HepG2 (cell line): ENCODE data around the gene ACTR1A. TPM values are rescaled to one million over a fixed set of nuclear protein-coding genes. Genes with fewer than 3 reads are reported as not detected.

Source experiments
- ATAC-seq: fragments of 200-7000 bp; cut with Tn5 transposase; 3 replicates; pipeline ENCODE4 v1.9.1; 2020; ENCODE audit warnings: mild to moderate bottlenecking, moderate library complexity
- BruUV-seq: library from RNA; stranded (reverse); fragments of 400-500 nt; replicated peaks from 2 replicates; lab custom pipeline; 2021; lab: Mats Ljungman, UMichigan
- CTCF ChIA-PET: fragments of 300-600 bp; formaldehyde crosslinking; extraction: SDS; loops from one replicate; lab custom pipeline; 2021; ENCODE audit warnings: low total read pairs, inconsistent platforms, low intra/inter-chr PET ratio; lab: Yijun Ruan, JAX
- POLR2A ChIA-PET: fragments of 350-600 bp; sonication (Branson Sonifier 250); formaldehyde crosslinking; loops from one replicate; lab custom pipeline; 2020; ENCODE audit warnings: antibody characterized with exemption, inconsistent platforms; lab: Yijun Ruan, JAX
- DNase-seq: peaks from one replicate; pipeline ENCODE4 v3.0.0-alpha.2; 2015; ENCODE audit warnings: low spot score
- FAIRE-seq: peaks from 3 replicates; lab custom pipeline; 2011; peaks lifted over from hg19 to GRCh38; lab: Jason Lieb, UNC
- H2AFZ ChIP-seq: one replicate; pipeline ENCODE4 v1.6.1; 2011; ENCODE audit warnings: low read length, inconsistent platforms
- H3K27ac ChIP-seq: fragments of 300-600 bp; 3 replicates; pipeline ENCODE4 v1.8.0; 2011; ENCODE audit warnings: mixed run types, mild to moderate bottlenecking, mixed read lengths, low read length, inconsistent platforms; ENCODE audit not compliant: insufficient read depth; ENCODE audit errors: extremely low read length
- H3K27me3 ChIP-seq, 2 experiments: fragments of 200-600 bp in 1 of 2; 2 replicates in 1 of 2; 3 replicates in 1 of 2; pipeline versions ENCODE4 v1.6.0 to v1.8.0; 2011; ENCODE audit warnings: low read length in 2 of 2, mild to moderate bottlenecking in 2 of 2, moderate library complexity in 2 of 2, inconsistent platforms in 1 of 2; ENCODE audit not compliant: insufficient read depth in 2 of 2, control insufficient read depth in 1 of 2
- H3K36me3 ChIP-seq, 2 experiments: fragments of 200-600 bp in 1 of 2; replicated peaks in 1 of 2; 2 replicates in 1 of 2; 3 replicates in 1 of 2; pipeline versions ENCODE4 v1.5.1 to v1.8.0; 2011; ENCODE audit warnings: low read length in 2 of 2, inconsistent platforms in 1 of 2; ENCODE audit not compliant: insufficient read depth in 2 of 2, control insufficient read depth in 1 of 2
- H3K4me1 ChIP-seq: 2 replicates; pipeline ENCODE4 v1.5.1; 2012; ENCODE audit warnings: low read length, inconsistent platforms; ENCODE audit not compliant: insufficient read depth
- H3K4me2 ChIP-seq: 2 replicates; pipeline ENCODE4 v1.6.0; 2011; ENCODE audit warnings: low read depth, low read length, inconsistent platforms
- H3K4me3 ChIP-seq, 3 experiments: fragments of 200-600 bp in 1 of 3; sonication (generic), shearing (Covaris generic) in 1 of 3; replicated peaks in 1 of 3; 2 replicates each; pipeline ENCODE4 v1.5.1; 2011 to 2016; ENCODE audit warnings: low read length in 3 of 3, inconsistent platforms in 2 of 3, low read depth in 2 of 3, mild to moderate bottlenecking in 2 of 3, control low read depth in 1 of 3, mixed read lengths in 1 of 3; ENCODE audit not compliant: insufficient read depth in 1 of 3
- H3K79me2 ChIP-seq: one replicate; pipeline ENCODE4 v1.6.1; 2011; ENCODE audit warnings: low read length, inconsistent platforms; ENCODE audit not compliant: insufficient read depth
- H3K9ac ChIP-seq: 2 replicates; pipeline ENCODE4 v1.6.0; 2011; ENCODE audit warnings: mild to moderate bottlenecking, low read depth, low read length, inconsistent platforms; ENCODE audit not compliant: insufficient read depth
- H3K9me3 ChIP-seq: 2 replicates; pipeline ENCODE4 v1.5.1; 2012; ENCODE audit warnings: mild to moderate bottlenecking, low read length
- H4K20me1 ChIP-seq: 2 replicates; pipeline ENCODE4 v1.6.0; 2011; ENCODE audit warnings: inconsistent platforms, mild to moderate bottlenecking, low read length, moderate library complexity; ENCODE audit not compliant: insufficient read depth
- ESRRA ChIP-seq: sonication (generic); formaldehyde crosslinking; IDR thresholded peaks from 2 replicates; pipeline ENCODE4 v1.5.1; 2020; ENCODE audit warnings: mild to moderate bottlenecking, low read depth, missing genetic modification reagents
- NFE2 ChIP-seq: sonication (generic); formaldehyde crosslinking; IDR thresholded peaks from 2 replicates; pipeline ENCODE4 v1.4.0; 2020; ENCODE audit warnings: missing genetic modification reagents
- PLSCR1 ChIP-seq: sonication (generic); formaldehyde crosslinking; IDR thresholded peaks from 2 replicates; pipeline ENCODE4 v1.5.0; 2020; ENCODE audit warnings: missing genetic modification reagents, mild to moderate bottlenecking, borderline replicate concordance
- TBP ChIP-seq: sonication (generic); formaldehyde crosslinking; IDR thresholded peaks from 2 replicates; pipeline ENCODE4 v1.5.0; 2020; ENCODE audit warnings: missing genetic modification reagents
- ZBED4 ChIP-seq: sonication (generic); formaldehyde crosslinking; IDR thresholded peaks from 2 replicates; pipeline ENCODE4 v1.4.0; 2020; ENCODE audit warnings: missing genetic modification reagents, borderline replicate concordance
- ZBTB7B ChIP-seq: sonication (generic); formaldehyde crosslinking; IDR thresholded peaks from 2 replicates; pipeline ENCODE4 v1.4.0; 2020; ENCODE audit warnings: missing genetic modification reagents
- WGBS: methylation state at CpG from one replicate; pipeline ENCODE4 v1.1.6; 2017; ENCODE audit warnings: low lambda C conversion rate; 5-methylcytosine and 5-hydroxymethylcytosine counted together
- in situ Hi-C: cut with HindIII; loops from 2 replicates; pipeline ENCODE4 v1.10.0; 2017; ENCODE audit warnings: low pct_unique_long_range_greater_than_20kb; ENCODE audit not compliant: extremely low pct_ligation_motif_present
- intact Hi-C: fragments of 100-400 bp; cut with micrococcal nuclease; formaldehyde crosslinking; loops from one replicate; pipeline ENCODE4 v1.10.0; 2022; ENCODE audit not compliant: unreplicated experiment
- polyA plus RNA-seq, 8 experiments: library from polyadenylated mRNA; depleted of rRNA in 3 of 8; stranded (reverse) in 7 of 8; unstranded in 1 of 8; fragments of >200 nt; fragmentation: Illumina TruSeq in 4 of 8; extraction: Trizol in 4 of 8; gene quantifications; 2 replicates each; pipeline versions ENCODE4 v1.2.1 to v1.2.3, GENCODE V29; 2011 to 2016; ENCODE audit warnings: low read depth in 4 of 8, missing spikeins in 1 of 8, mixed read lengths in 1 of 8; ENCODE audit not compliant: insufficient read depth in 1 of 8
- total RNA-seq, 5 experiments: library from RNA; depleted of rRNA; stranded (reverse); fragments of >200 nt; fragmentation: Illumina TruSeq; extraction: Trizol; gene quantifications; 2 replicates each; pipeline ENCODE4 v1.2.3, GENCODE V29; 2016; ENCODE audit warnings: low read depth in 1 of 5

Gene ACTR1A
- total and polyA plus RNA-seq, 2 of the 13 experiments (the other 11 are each of a cell fraction or from before 2014, with no cell fraction given) = 59.6 to 62.8 TPM

- H4K20me1 ChIP-seq = no peaks in the 10 kb centered on the region
- ChIA-PET POLR2A (interaction anchor here (1.0 kb wide), 1 partner anchor 32 kb away, joined by 3 read pairs; no protein-coding TSS in a partner anchor), CTCF (no interaction called here)
- no peak for DNase-seq
- no peaks in the 10 kb centered on the region for H3K79me2 ChIP-seq
- in situ Hi-C loops = no loop called here
- peaks cover 36% of the 10 kb centered on the region for H3K4me1 ChIP-seq
- H3K4me3 ChIP-seq = no peak overlapping the region
- TF ChIP-seq ZBED4 = no peak
- TF ChIP-seq ESRRA (CRISPR knock-in tag) = no peak
- no peak for TF ChIP-seq NFE2
- TF ChIP-seq TBP (CRISPR knock-in tag) = no peak
- no peak for TF ChIP-seq PLSCR1
- TF ChIP-seq ZBTB7B (CRISPR knock-in tag) = no peak
- no peak for ATAC-seq
- intact Hi-C loops = no loop called here
- no peak overlapping the region for H3K27ac ChIP-seq
- no peak overlapping the region for H2AFZ ChIP-seq
- H3K4me2 ChIP-seq = no peak overlapping the region
- H3K9ac ChIP-seq = no peak overlapping the region
- no peak for FAIRE-seq
- H3K27me3 ChIP-seq = no peaks in the 10 kb centered on the region
- no peaks in the 10 kb centered on the region for H3K9me3 ChIP-seq
- 67% methylated on average over 3 of the region's 3 CpGs for WGBS
- BruUV-seq = no TSS peak
- H3K36me3 ChIP-seq = no peaks in the 10 kb centered on the region
These were observed 37.0 kb downstream of the ACTR1A start for GRCh38 chr10:102465466-102465865.
